ENCODE measurements around the gene CTNNA1. TPM values are rescaled to one million over a fixed set of nuclear protein-coding genes. Genes with fewer than 3 reads are reported as not detected.

Gene CTNNA1
- total RNA-seq, 4 donors from 2014 or later: 92.6 to 164 (median 114) TPM

GRCh38 chr5:138900281-138900965 is 147.2 kb downstream of the CTNNA1 start:
- intact Hi-C loops (cut with DNase I; ENCODE audit: low total_unique reads) (no loop called here), in situ Hi-C loops (cut with MboI; ENCODE audit: low sequenced_read_pairs in 4 of 4) (no loop called here)
- Histone ChIP-seq H3K36me3 (peaks cover 0 to 14% of the 10 kb centered on the region in 2 donors), H3K4me3 (no peak overlapping the region), H3K27ac (peak overlapping the region; percentile 20 to 66 (median 52)), H3K27me3 (no peaks in the 10 kb centered on the region), H3K9me3 (no peaks in the 10 kb centered on the region), H3K4me1 (peaks cover 0 to 26% of the 10 kb centered on the region in 2 donors)
- ATAC-seq: peak; percentile 28 to 61
- TF ChIP-seq CTCF (IDR thresholded peaks at IDR 0.05 in 4 of 5, conservative IDR thresholded peaks at IDR 0.05 in 1 of 5): no peak
- no peak for DNase-seq

- Histone ChIP-seq H3K27ac (peak overlapping the region in 3 of 4 donors; percentile 14 to 66 (median 59)), H3K27me3 (no peaks in the 10 kb centered on the region), H3K4me1 (peaks cover 0 to 26% of the 10 kb centered on the region in 2 donors), H3K4me3 (no peak overlapping the region), H3K9me3 (no peaks in the 10 kb centered on the region), H3K36me3 (peaks cover 0 to 26% of the 10 kb centered on the region in 2 donors)
- DNase-seq (no peak), ATAC-seq (no peak)
- in situ Hi-C loops (cut with MboI; ENCODE audit: low sequenced_read_pairs in 4 of 4) (no loop called here), intact Hi-C loops (cut with DNase I; ENCODE audit: low total_unique reads) (no loop called here)
- no peak for TF ChIP-seq POLR2A (IDR thresholded peaks at IDR 0.05)
- TF ChIP-seq CTCF (IDR thresholded peaks at IDR 0.05 in 4 of 5, conservative IDR thresholded peaks at IDR 0.05 in 1 of 5): no peak
These were observed 148.5 kb downstream of the CTNNA1 start for GRCh38 chr5:138901716-138902115.

GRCh38 chr5:138903130-138903775 is 150.0 kb downstream of the CTNNA1 start:
- H3K27ac ChIP-seq: peak overlapping the region; percentile 4 to 65 (median 22)
- ATAC-seq (peak; percentile 43 to 60), DNase-seq (no peak)
- no peak for TF ChIP-seq POLR2A (IDR thresholded peaks at IDR 0.05)
- TF ChIP-seq CTCF (IDR thresholded peaks at IDR 0.05 in 4 of 5, conservative IDR thresholded peaks at IDR 0.05 in 1 of 5): no peak
- H3K36me3 ChIP-seq: peaks cover 0 to 26% of the 10 kb centered on the region in 2 donors
- H3K9me3 ChIP-seq: no peaks in the 10 kb centered on the region
- in situ Hi-C loops (cut with MboI; ENCODE audit: low sequenced_read_pairs in 4 of 4) (no loop called here), intact Hi-C loops (cut with DNase I; ENCODE audit: low total_unique reads) (no loop called here)
- no peaks in the 10 kb centered on the region for H3K27me3 ChIP-seq
- no peak overlapping the region for H3K4me3 ChIP-seq
- peaks cover 0 to 26% of the 10 kb centered on the region in 2 donors for H3K4me1 ChIP-seq

GRCh38 chr5:138905541-138905940 is 152.3 kb downstream of the CTNNA1 start:
- ATAC-seq (no peak), DNase-seq (no peak)
- intact Hi-C loops (cut with DNase I; ENCODE audit: low total_unique reads): no loop called here
- Histone ChIP-seq H3K27me3 (no peaks in the 10 kb centered on the region), H3K36me3 (peaks cover 0 to 26% of the 10 kb centered on the region in 2 donors), H3K9me3 (no peaks in the 10 kb centered on the region), H3K27ac (no peak overlapping the region), H3K4me3 (no peak overlapping the region), H3K4me1 (peaks cover 0 to 20% of the 10 kb centered on the region in 2 donors)
- in situ Hi-C loops (cut with MboI; ENCODE audit: low sequenced_read_pairs in 4 of 4): no loop called here
- TF ChIP-seq CTCF (IDR thresholded peaks at IDR 0.05 in 4 of 5, conservative IDR thresholded peaks at IDR 0.05 in 1 of 5) (no peak), POLR2A (IDR thresholded peaks at IDR 0.05) (no peak)
